HepG2 (cell line): ENCODE measurements around the gene KIRREL2. TPM values are rescaled to one million over a fixed set of nuclear protein-coding genes. Genes with fewer than 3 reads are reported as not detected.

Source experiments
- CCAR2 ChIP-seq: fragments of 200-400 bp; formaldehyde crosslinking; optimal IDR thresholded peaks from 2 replicates; pipeline ENCODE3; 2018; ENCODE audit warnings: low read depth, mild to moderate bottlenecking, low read length, moderate library complexity
- JUND ChIP-seq: sonication (generic); formaldehyde crosslinking; IDR thresholded peaks from 2 replicates; pipeline ENCODE4 v1.8.0; 2022; ENCODE audit warnings: mild to moderate bottlenecking, missing genetic modification reagents
- KLF6 ChIP-seq: IDR thresholded peaks from 2 replicates; pipeline ENCODE4 v1.8.0; 2016; ENCODE audit warnings: missing biosample characterization, missing genetic modification reagents
- NFRKB ChIP-seq: fragments of 450-650 bp; IDR thresholded peaks from 2 replicates; pipeline ENCODE4 v1.6.1; 2017
- NRL ChIP-seq: sonication (generic); formaldehyde crosslinking; IDR thresholded peaks from 2 replicates; pipeline ENCODE4 v1.5.0; 2020; ENCODE audit warnings: missing genetic modification reagents, mild to moderate bottlenecking, moderate library complexity, borderline replicate concordance
- POLR2AphosphoS5 ChIP-seq: IDR thresholded peaks from 2 replicates; pipeline ENCODE4 v1.6.1; 2012; ENCODE audit warnings: low read depth, low read length
- REPIN1 ChIP-seq: sonication (generic); formaldehyde crosslinking; IDR thresholded peaks from 2 replicates; pipeline ENCODE4 v1.8.0; 2022; ENCODE audit warnings: missing genetic modification reagents, low read depth, mild to moderate bottlenecking, borderline replicate concordance
- SP140L ChIP-seq: sonication (generic); formaldehyde crosslinking; IDR thresholded peaks from 2 replicates; pipeline ENCODE4 v1.4.0; 2020; ENCODE audit warnings: missing genetic modification reagents, borderline replicate concordance
- ZNF225 ChIP-seq: sonication (generic); formaldehyde crosslinking; IDR thresholded peaks from 2 replicates; pipeline ENCODE4 v1.4.0; 2020; ENCODE audit warnings: mild to moderate bottlenecking, missing genetic modification reagents
- ZNF296 ChIP-seq: sonication (generic); formaldehyde crosslinking; conservative IDR thresholded peaks from 2 replicates; pipeline ENCODE4 v1.5.0; 2020; ENCODE audit warnings: mild to moderate bottlenecking, missing genetic modification reagents
- ZNF317 ChIP-seq: sonication (generic); formaldehyde crosslinking; IDR thresholded peaks from 2 replicates; pipeline ENCODE4 v1.5.0; 2020; ENCODE audit warnings: mild to moderate bottlenecking, missing genetic modification reagents
- ZNF446 ChIP-seq: sonication (generic); formaldehyde crosslinking; IDR thresholded peaks from 2 replicates; pipeline ENCODE4 v1.5.0; 2020; ENCODE audit warnings: mild to moderate bottlenecking, missing genetic modification reagents
- ZNF484 ChIP-seq: sonication (generic); formaldehyde crosslinking; IDR thresholded peaks from 2 replicates; pipeline ENCODE4 v1.5.1; 2020; ENCODE audit warnings: mild to moderate bottlenecking, low read depth, missing genetic modification reagents, borderline replicate concordance
- ZNF552 ChIP-seq: sonication (generic); formaldehyde crosslinking; IDR thresholded peaks from 2 replicates; pipeline ENCODE4 v1.9.0; 2022; ENCODE audit warnings: missing genetic modification reagents, mild to moderate bottlenecking, borderline replicate concordance
- ZNF746 ChIP-seq: sonication (generic); formaldehyde crosslinking; IDR thresholded peaks from 2 replicates; pipeline ENCODE4 v1.8.0; 2022; ENCODE audit warnings: mild to moderate bottlenecking, missing genetic modification reagents
- ZNF83 ChIP-seq: sonication (generic); formaldehyde crosslinking; IDR thresholded peaks from 2 replicates; pipeline ENCODE4 v1.4.0; 2020; ENCODE audit warnings: missing genetic modification reagents, mild to moderate bottlenecking, borderline replicate concordance
- polyA plus RNA-seq, 8 experiments: library from polyadenylated mRNA; depleted of rRNA in 3 of 8; stranded (reverse) in 7 of 8; unstranded in 1 of 8; fragments of >200 nt; fragmentation: Illumina TruSeq in 4 of 8; extraction: Trizol in 4 of 8; gene quantifications; 2 replicates each; pipeline versions ENCODE4 v1.2.1 to v1.2.3, GENCODE V29; 2011 to 2016; ENCODE audit warnings: low read depth in 4 of 8, missing spikeins in 1 of 8, mixed read lengths in 1 of 8; ENCODE audit not compliant: insufficient read depth in 1 of 8
- total RNA-seq, 5 experiments: library from RNA; depleted of rRNA; stranded (reverse); fragments of >200 nt; fragmentation: Illumina TruSeq; extraction: Trizol; gene quantifications; 2 replicates each; pipeline ENCODE4 v1.2.3, GENCODE V29; 2016; ENCODE audit warnings: low read depth in 1 of 5
- TF ChIP-seq, protein P1 (sequence below): IDR thresholded peaks from 2 replicates; pipeline ENCODE4 v1.6.1; 2016; ENCODE audit warnings: low read depth, borderline replicate concordance
- TF ChIP-seq, protein P2 (sequence below): sonication (generic); formaldehyde crosslinking; IDR thresholded peaks from 2 replicates; pipeline ENCODE4 v1.8.0; 2022; ENCODE audit warnings: low read depth, missing genetic modification reagents
- TF ChIP-seq, protein P3 (sequence below): sonication (generic); formaldehyde crosslinking; IDR thresholded peaks from 2 replicates; pipeline ENCODE4 v1.5.0; 2020; ENCODE audit warnings: missing genetic modification reagents, mild to moderate bottlenecking, borderline replicate concordance
- TF ChIP-seq, protein P4 (sequence below): IDR thresholded peaks from 2 replicates; pipeline ENCODE4 v1.6.1; 2016; ENCODE audit warnings: missing compliant biosample characterization, missing genetic modification reagents, borderline replicate concordance
- TF ChIP-seq, protein P5 (sequence below): sonication (generic); formaldehyde crosslinking; IDR thresholded peaks from 2 replicates; pipeline ENCODE4 v1.9.0; 2021; ENCODE audit warnings: missing genetic modification reagents, borderline replicate concordance
- TF ChIP-seq, protein P6 (sequence below): sonication (generic); formaldehyde crosslinking; conservative IDR thresholded peaks from 2 replicates; pipeline ENCODE4 v1.4.0; 2020; ENCODE audit warnings: mild to moderate bottlenecking, missing genetic modification reagents, moderate library complexity

The KIRREL2 gene
- total and polyA plus RNA-seq, 2 of the 13 experiments (the other 11 are each of a cell fraction or from before 2014, with no cell fraction given) = 0.18 to 2.4 TPM

DNA sequence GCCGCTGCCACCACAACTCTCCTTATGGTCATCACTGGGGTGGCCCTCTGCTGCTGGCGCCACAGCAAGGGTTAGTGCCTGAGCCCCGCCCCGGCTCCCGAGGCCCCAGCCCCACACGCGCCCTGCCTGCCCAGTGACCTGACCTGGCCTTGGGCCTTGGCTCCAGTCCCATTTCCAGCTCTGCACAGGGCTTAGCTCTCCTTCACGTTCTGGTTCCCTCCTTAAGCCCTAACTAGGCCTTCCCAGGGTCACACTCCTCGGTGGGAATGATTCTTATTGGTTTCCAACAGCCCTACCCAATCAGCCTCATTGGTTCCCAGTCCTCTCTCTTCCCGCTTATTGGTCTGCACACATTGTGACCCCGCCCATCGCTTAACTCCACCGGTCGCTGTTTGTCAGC lies 5.8 kb downstream of the KIRREL2 start (continued):
- TF ChIP-seq ZNF552 (CRISPR knock-in tag) (no peak), ZNF225 (CRISPR knock-in tag) (no peak), JUND (CRISPR knock-in tag) (no peak), ZNF317 (no peak), KLF6 (CRISPR knock-in tag) (no peak), POLR2AphosphoS5 (no peak), ZNF83 (no peak), ZNF296 (CRISPR knock-in tag) (no peak), SP140L (CRISPR knock-in tag) (no peak), REPIN1 (CRISPR knock-in tag) (peak; percentile 30; the same call in 1 of the 2 replicates), CCAR2 (no peak), NFRKB (no peak), ZNF746 (CRISPR knock-in tag) (no peak), ZNF484 (CRISPR knock-in tag) (no peak), NRL (no peak), ZNF446 (CRISPR knock-in tag) (no peak)
- TF ChIP-seq, protein P1, sequence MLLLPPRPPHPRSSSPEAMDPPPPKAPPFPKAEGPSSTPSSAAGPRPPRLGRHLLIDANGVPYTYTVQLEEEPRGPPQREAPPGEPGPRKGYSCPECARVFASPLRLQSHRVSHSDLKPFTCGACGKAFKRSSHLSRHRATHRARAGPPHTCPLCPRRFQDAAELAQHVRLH = no peak
- TF ChIP-seq, protein P2, sequence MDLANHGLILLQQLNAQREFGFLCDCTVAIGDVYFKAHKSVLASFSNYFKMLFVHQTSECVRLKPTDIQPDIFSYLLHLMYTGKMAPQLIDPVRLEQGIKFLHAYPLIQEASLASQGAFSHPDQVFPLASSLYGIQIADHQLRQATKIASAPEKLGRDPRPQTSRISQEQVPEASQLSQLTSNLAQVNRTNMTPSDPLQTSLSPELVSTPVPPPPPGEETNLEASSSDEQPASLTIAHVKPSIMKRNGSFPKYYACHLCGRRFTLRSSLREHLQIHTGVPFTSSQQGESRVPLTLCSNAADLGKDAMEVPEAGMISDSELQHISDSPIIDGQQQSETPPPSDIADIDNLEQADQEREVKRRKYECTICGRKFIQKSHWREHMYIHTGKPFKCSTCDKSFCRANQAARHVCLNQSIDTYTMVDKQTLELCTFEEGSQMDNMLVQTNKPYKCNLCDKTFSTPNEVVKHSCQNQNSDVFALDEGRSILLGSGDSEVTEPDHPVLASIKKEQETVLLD (CRISPR knock-in tag) = no peak
- TF ChIP-seq, protein P3, sequence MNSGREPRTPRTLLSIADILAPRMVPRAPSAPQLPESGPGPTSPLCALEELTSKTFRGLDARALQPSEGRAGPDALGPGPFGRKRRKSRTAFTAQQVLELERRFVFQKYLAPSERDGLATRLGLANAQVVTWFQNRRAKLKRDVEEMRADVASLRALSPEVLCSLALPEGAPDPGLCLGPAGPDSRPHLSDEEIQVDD (CRISPR knock-in tag) = no peak
- TF ChIP-seq, protein P4, sequence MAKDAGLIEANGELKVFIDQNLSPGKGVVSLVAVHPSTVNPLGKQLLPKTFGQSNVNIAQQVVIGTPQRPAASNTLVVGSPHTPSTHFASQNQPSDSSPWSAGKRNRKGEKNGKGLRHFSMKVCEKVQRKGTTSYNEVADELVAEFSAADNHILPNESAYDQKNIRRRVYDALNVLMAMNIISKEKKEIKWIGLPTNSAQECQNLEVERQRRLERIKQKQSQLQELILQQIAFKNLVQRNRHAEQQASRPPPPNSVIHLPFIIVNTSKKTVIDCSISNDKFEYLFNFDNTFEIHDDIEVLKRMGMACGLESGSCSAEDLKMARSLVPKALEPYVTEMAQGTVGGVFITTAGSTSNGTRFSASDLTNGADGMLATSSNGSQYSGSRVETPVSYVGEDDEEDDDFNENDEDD = peak; percentile 74; the same call in 1 of the 2 replicates
- TF ChIP-seq, protein P5, sequence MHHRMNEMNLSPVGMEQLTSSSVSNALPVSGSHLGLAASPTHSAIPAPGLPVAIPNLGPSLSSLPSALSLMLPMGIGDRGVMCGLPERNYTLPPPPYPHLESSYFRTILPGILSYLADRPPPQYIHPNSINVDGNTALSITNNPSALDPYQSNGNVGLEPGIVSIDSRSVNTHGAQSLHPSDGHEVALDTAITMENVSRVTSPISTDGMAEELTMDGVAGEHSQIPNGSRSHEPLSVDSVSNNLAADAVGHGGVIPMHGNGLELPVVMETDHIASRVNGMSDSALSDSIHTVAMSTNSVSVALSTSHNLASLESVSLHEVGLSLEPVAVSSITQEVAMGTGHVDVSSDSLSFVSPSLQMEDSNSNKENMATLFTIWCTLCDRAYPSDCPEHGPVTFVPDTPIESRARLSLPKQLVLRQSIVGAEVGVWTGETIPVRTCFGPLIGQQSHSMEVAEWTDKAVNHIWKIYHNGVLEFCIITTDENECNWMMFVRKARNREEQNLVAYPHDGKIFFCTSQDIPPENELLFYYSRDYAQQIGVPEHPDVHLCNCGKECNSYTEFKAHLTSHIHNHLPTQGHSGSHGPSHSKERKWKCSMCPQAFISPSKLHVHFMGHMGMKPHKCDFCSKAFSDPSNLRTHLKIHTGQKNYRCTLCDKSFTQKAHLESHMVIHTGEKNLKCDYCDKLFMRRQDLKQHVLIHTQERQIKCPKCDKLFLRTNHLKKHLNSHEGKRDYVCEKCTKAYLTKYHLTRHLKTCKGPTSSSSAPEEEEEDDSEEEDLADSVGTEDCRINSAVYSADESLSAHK (CRISPR knock-in tag) = no peak
- TF ChIP-seq, protein P6, sequence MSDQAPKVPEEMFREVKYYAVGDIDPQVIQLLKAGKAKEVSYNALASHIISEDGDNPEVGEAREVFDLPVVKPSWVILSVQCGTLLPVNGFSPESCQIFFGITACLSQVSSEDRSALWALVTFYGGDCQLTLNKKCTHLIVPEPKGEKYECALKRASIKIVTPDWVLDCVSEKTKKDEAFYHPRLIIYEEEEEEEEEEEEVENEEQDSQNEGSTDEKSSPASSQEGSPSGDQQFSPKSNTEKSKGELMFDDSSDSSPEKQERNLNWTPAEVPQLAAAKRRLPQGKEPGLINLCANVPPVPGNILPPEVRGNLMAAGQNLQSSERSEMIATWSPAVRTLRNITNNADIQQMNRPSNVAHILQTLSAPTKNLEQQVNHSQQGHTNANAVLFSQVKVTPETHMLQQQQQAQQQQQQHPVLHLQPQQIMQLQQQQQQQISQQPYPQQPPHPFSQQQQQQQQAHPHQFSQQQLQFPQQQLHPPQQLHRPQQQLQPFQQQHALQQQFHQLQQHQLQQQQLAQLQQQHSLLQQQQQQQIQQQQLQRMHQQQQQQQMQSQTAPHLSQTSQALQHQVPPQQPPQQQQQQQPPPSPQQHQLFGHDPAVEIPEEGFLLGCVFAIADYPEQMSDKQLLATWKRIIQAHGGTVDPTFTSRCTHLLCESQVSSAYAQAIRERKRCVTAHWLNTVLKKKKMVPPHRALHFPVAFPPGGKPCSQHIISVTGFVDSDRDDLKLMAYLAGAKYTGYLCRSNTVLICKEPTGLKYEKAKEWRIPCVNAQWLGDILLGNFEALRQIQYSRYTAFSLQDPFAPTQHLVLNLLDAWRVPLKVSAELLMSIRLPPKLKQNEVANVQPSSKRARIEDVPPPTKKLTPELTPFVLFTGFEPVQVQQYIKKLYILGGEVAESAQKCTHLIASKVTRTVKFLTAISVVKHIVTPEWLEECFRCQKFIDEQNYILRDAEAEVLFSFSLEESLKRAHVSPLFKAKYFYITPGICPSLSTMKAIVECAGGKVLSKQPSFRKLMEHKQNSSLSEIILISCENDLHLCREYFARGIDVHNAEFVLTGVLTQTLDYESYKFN (CRISPR knock-in tag) = peak; percentile 27; the same call in 1 of the 2 replicates
